ENCODE data around the gene MRGPRG. TPM values are rescaled to one million over a fixed set of nuclear protein-coding genes. Genes with fewer than 3 reads are reported as not detected.

The MRGPRG gene
- total RNA-seq, 1 donor from 2014 or later: not detected

DNA sequence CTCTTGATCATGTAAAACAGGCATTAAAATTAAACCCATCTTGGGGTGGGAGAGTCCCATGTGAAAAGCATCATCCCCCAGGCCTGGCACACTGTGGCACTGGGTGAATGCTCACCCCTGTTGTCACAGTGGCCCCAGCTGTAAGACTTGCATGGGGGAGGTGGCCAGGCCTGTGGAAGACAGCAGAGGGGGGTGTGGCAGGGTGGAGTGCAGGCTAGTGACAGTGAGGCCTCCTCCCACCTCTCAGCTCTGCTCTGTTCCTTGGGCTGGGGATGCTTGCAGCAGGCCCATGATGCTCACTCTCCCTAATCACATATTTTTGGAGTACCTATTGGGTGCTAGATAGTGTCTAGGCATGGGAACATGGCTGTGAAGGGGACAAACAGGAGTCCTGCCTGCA lies 43.4 kb downstream of the MRGPRG start:
- H3K4me1 ChIP-seq: peaks cover 4% of the 10 kb centered on the region
- no peak overlapping the region for H3K4me3 ChIP-seq
- DNase-seq: no peak
- intact Hi-C loops (cut with micrococcal nuclease): loop anchor here (10.0 kb wide), 1 partner anchor 60 kb away; no protein-coding TSS in a partner anchor
- peaks cover 15% of the 10 kb centered on the region for H3K9me3 ChIP-seq (replicated peaks)
- H3K27ac ChIP-seq (replicated peaks): no peak overlapping the region
- no peaks in the 10 kb centered on the region for H3K36me3 ChIP-seq
- no peak for TF ChIP-seq CTCF (IDR thresholded peaks at IDR 0.05; ENCODE audit: borderline replicate concordance)
- no peaks in the 10 kb centered on the region for H3K27me3 ChIP-seq (ENCODE audit: low read depth)

DNA sequence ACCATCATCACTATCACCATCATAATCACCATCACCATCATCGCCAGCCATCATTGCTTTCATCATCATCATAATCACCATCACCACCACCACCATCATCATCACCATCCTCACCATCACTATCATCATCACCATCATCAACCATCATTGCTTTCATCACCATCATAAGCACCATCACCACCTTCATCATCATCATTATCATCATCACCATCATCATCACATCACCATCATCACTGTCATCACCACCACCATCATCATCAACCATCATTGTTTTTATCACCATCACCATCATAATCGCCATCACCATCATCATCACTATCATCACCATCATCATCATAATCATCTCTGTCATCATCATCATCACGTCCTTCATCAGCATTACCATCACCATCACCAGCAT lies 44.2 kb downstream of the MRGPRG start:
- Histone ChIP-seq H3K27me3 (ENCODE audit: low read depth) (no peaks in the 10 kb centered on the region), H3K4me1 (peaks cover 12% of the 10 kb centered on the region), H3K4me3 (no peak overlapping the region), H3K9me3 (replicated peaks) (peaks cover 15% of the 10 kb centered on the region), H3K27ac (replicated peaks) (no peak overlapping the region), H3K36me3 (no peaks in the 10 kb centered on the region)
- intact Hi-C loops (cut with micrococcal nuclease): loop anchor here (10.0 kb wide), 1 partner anchor 60 kb away; no protein-coding TSS in a partner anchor
- TF ChIP-seq CTCF (IDR thresholded peaks at IDR 0.05; ENCODE audit: borderline replicate concordance): no peak
- no peak for DNase-seq

- peaks cover 18% of the 10 kb centered on the region for H3K4me1 ChIP-seq
- H3K36me3 ChIP-seq: no peaks in the 10 kb centered on the region
- intact Hi-C loops (cut with micrococcal nuclease): loop anchor here (10.0 kb wide), 1 partner anchor 59 kb away; no protein-coding TSS in a partner anchor
- no peak overlapping the region for H3K4me3 ChIP-seq
- no peak for DNase-seq
- no peaks in the 10 kb centered on the region for H3K27me3 ChIP-seq (ENCODE audit: low read depth)
- no peak for TF ChIP-seq CTCF (IDR thresholded peaks at IDR 0.05; ENCODE audit: borderline replicate concordance)
- H3K27ac ChIP-seq (replicated peaks): no peak overlapping the region
- peaks cover 15% of the 10 kb centered on the region for H3K9me3 ChIP-seq (replicated peaks)
These were observed 44.8 kb downstream of the MRGPRG start for GRCh38 chr11:3173795-3174194.

DNA sequence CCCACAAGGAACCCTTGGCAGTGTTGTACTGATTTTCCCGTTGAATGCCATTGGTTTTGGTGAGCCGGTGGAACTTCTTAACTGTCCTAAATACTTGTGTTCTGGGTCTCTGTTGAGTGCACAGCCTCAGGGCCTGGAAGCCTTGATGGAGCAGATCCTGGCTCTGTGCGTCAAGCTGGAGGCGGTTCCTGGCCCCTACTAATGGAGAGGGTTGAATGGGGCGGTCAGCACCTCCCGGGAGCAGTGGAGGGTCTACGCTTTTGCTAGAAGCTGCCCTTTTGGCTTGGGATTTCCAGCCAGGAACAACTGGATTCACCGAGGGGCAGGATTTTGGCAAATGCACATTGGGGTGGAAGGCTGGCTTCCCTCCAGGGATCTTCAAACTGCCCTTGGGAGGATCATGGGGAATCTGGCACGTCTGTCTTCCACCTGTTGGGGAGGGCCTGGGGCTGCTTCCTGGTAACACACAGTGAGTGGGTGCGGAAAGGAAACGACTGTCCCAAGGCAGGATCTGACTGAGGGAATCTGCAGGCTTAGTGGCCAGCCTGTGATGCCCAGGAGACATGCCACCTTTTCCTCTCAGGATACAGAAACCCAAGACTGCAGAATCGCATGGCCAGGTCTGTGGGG lies 46.6 kb downstream of the MRGPRG start:
- no peak for TF ChIP-seq CTCF (IDR thresholded peaks at IDR 0.05; ENCODE audit: borderline replicate concordance)
- DNase-seq: no peak
- Histone ChIP-seq H3K27me3 (ENCODE audit: low read depth) (no peaks in the 10 kb centered on the region), H3K9me3 (replicated peaks) (peaks cover 13% of the 10 kb centered on the region), H3K4me3 (no peak overlapping the region), H3K36me3 (no peaks in the 10 kb centered on the region), H3K27ac (replicated peaks) (no peak overlapping the region), H3K4me1 (peaks cover 19% of the 10 kb centered on the region)
- intact Hi-C loops (cut with micrococcal nuclease): loop anchor here (10.0 kb wide), 1 partner anchor 57 kb away; no protein-coding TSS in a partner anchor

- no peak for DNase-seq
- Histone ChIP-seq H3K9me3 (replicated peaks) (peaks cover 2% of the 10 kb centered on the region), H3K36me3 (no peaks in the 10 kb centered on the region), H3K4me3 (no peak overlapping the region), H3K27me3 (ENCODE audit: low read depth) (no peaks in the 10 kb centered on the region), H3K27ac (replicated peaks) (no peak overlapping the region), H3K4me1 (peaks cover 25% of the 10 kb centered on the region)
- TF ChIP-seq CTCF (IDR thresholded peaks at IDR 0.05; ENCODE audit: borderline replicate concordance): no peak
- intact Hi-C loops (cut with micrococcal nuclease): loop anchor here (10.0 kb wide), 1 partner anchor 56 kb away; no protein-coding TSS in a partner anchor
These were observed 47.6 kb downstream of the MRGPRG start for GRCh38 chr11:3170756-3171650.

Measured in left ventricle myocardium inferior (tissue), 1 donor.